ENCODE data around the gene PLEKHA7.
"Not testable (repeated sequence)": the region's sequence is repeated elsewhere in the genome, so short reads cannot be mapped to it uniquely, and the experiment has no call there.

The PLEKHA7 gene

GRCh38 chr11:16966930-16967671 lies 47.1 kb downstream of the PLEKHA7 start:
- TF ChIP-seq MAX (IDR thresholded peaks at IDR 0.05; ENCODE audit: low read depth, low read length) (no peak), MYC (IDR thresholded peaks at IDR 0.05; ENCODE audit: low read depth, low read length) (no peak), CTCF (IDR thresholded peaks at IDR 0.05; ENCODE audit: low read depth, low read length) (no peak), POLR2A (IDR thresholded peaks at IDR 0.05; ENCODE audit: extremely low read depth, insufficient read length) (no peak)
- no peak overlapping the region for H3K4me3 ChIP-seq (ENCODE audit: low read depth, low read length)
- no peak for DNase-seq (ENCODE audit: low read depth)

- no peak for DNase-seq (ENCODE audit: low read depth)
- H3K4me3 ChIP-seq (ENCODE audit: low read depth, low read length) = no peak overlapping the region
- no peak for TF ChIP-seq CTCF (IDR thresholded peaks at IDR 0.05; ENCODE audit: low read depth, low read length)
- TF ChIP-seq MAX (IDR thresholded peaks at IDR 0.05; ENCODE audit: low read depth, low read length) = no peak
- TF ChIP-seq MYC (IDR thresholded peaks at IDR 0.05; ENCODE audit: low read depth, low read length) = no peak
- TF ChIP-seq POLR2A (IDR thresholded peaks at IDR 0.05; ENCODE audit: extremely low read depth, insufficient read length) = no peak
Measured at GRCh38 chr11:16964501-16964900, 49.7 kb downstream of the PLEKHA7 start.

- no peak overlapping the region for H3K4me3 ChIP-seq (ENCODE audit: low read depth, low read length)
- DNase-seq (ENCODE audit: low read depth) = no peak
- TF ChIP-seq CTCF (IDR thresholded peaks at IDR 0.05; ENCODE audit: low read depth, low read length) = no peak
- TF ChIP-seq POLR2A (IDR thresholded peaks at IDR 0.05; ENCODE audit: extremely low read depth, insufficient read length) = no peak
- TF ChIP-seq MAX (IDR thresholded peaks at IDR 0.05; ENCODE audit: low read depth, low read length) = no peak
- no peak for TF ChIP-seq MYC (IDR thresholded peaks at IDR 0.05; ENCODE audit: low read depth, low read length)
Measured at GRCh38 chr11:16963316-16963876, 50.8 kb downstream of the PLEKHA7 start.

- H3K4me3 ChIP-seq (ENCODE audit: low read depth, low read length); DNase-seq (ENCODE audit: low read depth): not testable (repeated sequence)
Measured at GRCh38 chr11:16962589-16962988, 51.6 kb downstream of the PLEKHA7 start.

- DNase-seq (ENCODE audit: low read depth) = no peak
- TF ChIP-seq MAX (IDR thresholded peaks at IDR 0.05; ENCODE audit: low read depth, low read length) (no peak), POLR2A (IDR thresholded peaks at IDR 0.05; ENCODE audit: extremely low read depth, insufficient read length) (no peak), MYC (IDR thresholded peaks at IDR 0.05; ENCODE audit: low read depth, low read length) (no peak), CTCF (IDR thresholded peaks at IDR 0.05; ENCODE audit: low read depth, low read length) (no peak)
- H3K4me3 ChIP-seq (ENCODE audit: low read depth, low read length) = no peak overlapping the region
Measured at GRCh38 chr11:16962146-16962545, 52.1 kb downstream of the PLEKHA7 start.

GRCh38 chr11:16960250-16960649 lies 54.0 kb downstream of the PLEKHA7 start:
- no peak overlapping the region for H3K4me3 ChIP-seq (ENCODE audit: low read depth, low read length)
- DNase-seq (ENCODE audit: low read depth) = no peak
- no peak for TF ChIP-seq MAX (IDR thresholded peaks at IDR 0.05; ENCODE audit: low read depth, low read length)
